Measurements from ENCODE around the gene TTC27. TPM values are rescaled to one million over a fixed set of nuclear protein-coding genes. Genes with fewer than 3 reads are reported as not detected.

The TTC27 gene
- total and polyA plus RNA-seq, 8 donors: 9.9 to 26.9 (median 22.5) TPM

- Histone ChIP-seq H3K27ac (no peak overlapping the region), H3K4me1 (no peaks in the 10 kb centered on the region), H3K9me3 (no peaks in the 10 kb centered on the region), H3K36me3 (peaks cover 0 to 4% of the 10 kb centered on the region in 2 donors), H3K4me3 (no peak overlapping the region), H3K27me3 (no peaks in the 10 kb centered on the region)
- TF ChIP-seq CTCF (IDR thresholded peaks at IDR 0.05): no peak
- DNase-seq (no peak), ATAC-seq (peak; percentile 80)
- intact Hi-C loops (cut with DNase I): no loop called here
These were observed 184.5 kb downstream of the TTC27 start for GRCh38 chr2:32812316-32812715.

- intact Hi-C loops (cut with DNase I): no loop called here
- DNase-seq: peak in 1 of 4 donors; percentile 28
- Histone ChIP-seq H3K36me3 (no peaks in the 10 kb centered on the region), H3K4me1 (peaks cover 0 to 5% of the 10 kb centered on the region in 2 donors), H3K9me3 (no peaks in the 10 kb centered on the region), H3K4me3 (no peak overlapping the region), H3K27ac (no peak overlapping the region), H3K27me3 (no peaks in the 10 kb centered on the region)
- TF ChIP-seq CTCF (IDR thresholded peaks at IDR 0.05): no peak
- no peak for ATAC-seq
These were observed 192.2 kb downstream of the TTC27 start for GRCh38 chr2:32820088-32820487.

GRCh38 chr2:32820701-32821100 is 192.9 kb downstream of the TTC27 start:
- H3K4me1 ChIP-seq: peaks cover 0 to 5% of the 10 kb centered on the region in 2 donors
- no peak overlapping the region for H3K4me3 ChIP-seq
- ATAC-seq: no peak
- H3K27me3 ChIP-seq: no peaks in the 10 kb centered on the region
- DNase-seq: no peak
- no peak overlapping the region for H3K27ac ChIP-seq
- no peaks in the 10 kb centered on the region for H3K36me3 ChIP-seq
- H3K9me3 ChIP-seq: no peaks in the 10 kb centered on the region
- TF ChIP-seq CTCF (IDR thresholded peaks at IDR 0.05): no peak
- intact Hi-C loops (cut with DNase I): no loop called here

- H3K4me3 ChIP-seq: no peak overlapping the region
- no peak for ATAC-seq
- intact Hi-C loops (cut with DNase I): no loop called here
These were observed 196.4 kb downstream of the TTC27 start for GRCh38 chr2:32824070-32824809.

More at GRCh38 chr2:32824070-32824809, 196.4 kb downstream of the TTC27 start:
- no peaks in the 10 kb centered on the region for H3K36me3 ChIP-seq
- no peak for TF ChIP-seq CTCF (IDR thresholded peaks at IDR 0.05)
- peaks cover 0 to 5% of the 10 kb centered on the region in 2 donors for H3K4me1 ChIP-seq
- peaks cover 0 to 9% of the 10 kb centered on the region in 2 donors for H3K9me3 ChIP-seq
- H3K27ac ChIP-seq: no peak overlapping the region
- H3K27me3 ChIP-seq: no peaks in the 10 kb centered on the region
- no peak for DNase-seq

Measured in left lung (tissue), 10 donors.